NCI-H226 (cell line): ENCODE data around the gene NME4.
"Not testable (repeated sequence)": the region's sequence is repeated elsewhere in the genome, so short reads cannot be mapped to it uniquely, and the experiment has no call there.

Experiments
- DNase-seq: peaks from one replicate; pipeline ENCODE4 v3.0.0-alpha.2; 2015

The NME4 gene

GRCh38 chr16:399340-400019 lies 2.5 kb downstream of the NME4 start:
- no peak for DNase-seq

DNA sequence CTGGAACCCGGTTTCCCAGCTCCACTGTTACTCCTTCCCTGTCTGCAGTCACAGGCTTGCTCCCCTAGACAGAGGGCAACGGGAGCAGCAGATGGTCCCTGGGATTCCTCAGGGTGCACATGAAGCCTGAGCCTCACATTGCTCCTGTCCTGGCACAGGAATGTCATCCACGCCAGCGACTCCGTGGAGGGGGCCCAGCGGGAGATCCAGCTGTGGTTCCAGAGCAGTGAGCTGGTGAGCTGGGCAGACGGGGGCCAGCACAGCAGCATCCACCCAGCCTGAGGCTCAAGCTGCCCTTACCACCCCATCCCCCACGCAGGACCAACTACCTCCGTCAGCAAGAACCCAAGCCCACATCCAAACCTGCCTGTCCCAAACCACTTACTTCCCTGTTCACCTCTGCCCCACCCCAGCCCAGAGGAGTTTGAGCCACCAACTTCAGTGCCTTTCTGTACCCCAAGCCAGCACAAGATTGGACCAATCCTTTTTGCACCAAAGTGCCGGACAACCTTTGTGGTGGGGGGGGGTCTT lies 3.1 kb downstream of the NME4 start:
- no peak for DNase-seq

DNA sequence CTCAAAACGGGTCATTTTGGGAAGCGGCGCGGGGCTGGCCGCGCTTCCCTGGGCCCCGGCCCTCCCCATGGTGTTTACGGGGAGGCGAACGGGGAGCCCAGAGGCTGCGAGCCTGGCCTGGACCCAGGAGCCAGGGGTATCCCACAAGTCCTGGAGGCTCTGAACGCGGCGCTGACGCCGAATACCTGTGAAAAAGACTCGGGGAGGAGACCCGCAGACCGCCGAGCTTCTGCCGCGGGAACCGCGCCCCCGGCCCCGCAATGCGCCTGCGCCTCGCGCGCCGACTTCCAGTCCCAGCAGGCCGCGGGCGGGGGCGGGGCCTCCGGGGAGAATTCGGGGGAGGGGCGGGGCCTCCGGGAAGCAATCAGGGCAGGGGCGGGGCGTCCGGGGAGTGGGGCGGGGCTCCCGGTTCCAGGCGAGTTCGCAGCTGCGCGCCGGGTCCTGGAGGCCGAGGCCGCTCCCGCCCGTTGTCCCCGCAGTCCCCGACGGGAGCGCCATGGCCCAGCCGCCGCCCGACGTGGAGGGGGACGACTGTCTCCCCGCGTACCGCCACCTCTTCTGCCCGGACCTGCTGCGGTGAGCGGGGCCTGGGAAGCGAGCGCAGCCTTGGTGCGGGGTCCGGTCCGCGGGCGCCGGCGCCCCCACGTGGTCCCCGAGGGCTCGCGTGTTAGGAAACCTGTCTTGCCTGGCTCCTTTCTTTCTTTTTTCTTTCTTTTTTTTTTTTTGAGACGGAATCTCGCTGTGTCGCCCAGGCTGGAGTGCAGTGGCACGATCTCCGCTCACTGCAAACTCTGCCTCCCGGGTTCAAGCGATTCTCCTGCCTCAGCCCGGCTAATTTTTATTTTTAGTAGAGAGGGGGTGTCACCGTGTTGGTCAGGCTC lies 4.7 kb downstream of the NME4 start, which contains the start of gene DECR2:
TSS of gene DECR2 (plus strand) at position 418 of the 881 bp plus-strand sequence. CDS start at position 497, 79 bp downstream.
- peak; percentile 66 for DNase-seq

DNA sequence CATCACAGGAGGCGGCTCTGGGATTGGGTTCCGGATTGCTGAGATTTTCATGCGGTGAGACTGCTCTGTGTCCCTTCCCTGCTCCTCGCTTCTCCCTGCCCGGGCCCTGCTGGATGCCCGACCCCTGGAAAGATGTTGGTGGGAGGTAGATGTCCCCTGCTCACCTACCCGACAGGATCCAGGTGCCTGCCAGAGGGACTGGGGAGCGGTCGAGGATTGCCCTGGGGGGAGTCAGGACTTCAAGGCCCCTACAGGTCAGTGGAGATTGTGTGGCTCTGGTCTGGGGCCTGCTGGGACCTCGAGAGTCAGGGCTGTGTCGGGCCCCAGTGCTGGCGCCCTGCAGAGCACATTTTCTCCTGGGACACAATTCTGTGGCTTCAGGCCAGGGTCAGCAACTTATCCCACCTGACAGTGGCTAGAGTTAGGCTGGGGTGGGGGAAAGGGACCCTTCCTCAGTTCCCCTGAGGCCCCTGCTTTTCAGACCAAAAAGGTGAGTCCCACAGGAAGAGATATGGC lies 8.0 kb downstream of the NME4 start:
- DNase-seq = no peak

DNA sequence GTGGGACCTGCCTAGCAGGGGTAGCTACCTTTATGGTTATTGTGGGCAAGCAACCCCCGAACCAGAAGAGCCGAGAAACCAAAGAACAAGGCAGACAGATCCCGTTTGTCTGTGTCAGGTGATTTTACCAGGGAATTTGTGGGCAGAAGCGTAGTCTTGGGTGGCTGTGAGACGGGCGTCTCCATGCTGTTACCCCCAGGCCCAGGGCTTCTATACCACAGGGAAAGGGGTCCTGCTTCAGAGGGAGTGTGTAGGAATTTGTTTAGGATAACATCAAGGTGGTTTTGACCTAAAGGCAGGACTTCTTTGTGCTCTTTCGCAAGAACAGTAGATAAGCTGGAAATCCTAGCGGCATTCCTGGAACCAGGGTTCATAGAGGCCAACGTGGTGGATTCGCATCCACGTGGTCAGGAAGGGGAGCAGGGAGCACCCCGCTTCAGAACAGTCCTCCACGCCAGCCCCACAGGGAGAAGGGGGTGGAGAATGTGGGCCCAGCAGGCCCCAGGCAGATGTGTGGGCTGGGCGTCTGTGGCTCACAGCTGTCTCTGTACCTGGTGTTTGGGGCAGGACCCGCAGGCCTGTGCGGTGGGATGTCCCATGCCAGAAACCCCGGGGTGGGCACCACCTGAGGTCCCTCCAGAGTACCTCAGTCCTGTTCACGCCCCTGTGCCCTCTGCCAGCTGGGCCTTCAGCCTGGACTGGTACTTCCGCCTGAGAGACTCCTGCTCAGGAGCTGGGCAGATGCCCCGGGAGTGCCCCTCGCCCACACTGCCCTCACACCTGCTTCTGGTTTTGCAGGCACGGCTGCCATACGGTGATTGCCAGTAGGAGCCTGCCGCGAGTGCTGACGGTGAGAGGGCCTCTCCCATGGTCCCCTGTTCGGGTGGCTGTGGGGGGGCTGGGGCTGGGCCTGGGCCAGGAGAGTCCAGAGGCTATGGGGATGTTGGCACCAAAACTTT lies 8.8 kb downstream of the NME4 start:
- peak; percentile 84 for DNase-seq

DNA sequence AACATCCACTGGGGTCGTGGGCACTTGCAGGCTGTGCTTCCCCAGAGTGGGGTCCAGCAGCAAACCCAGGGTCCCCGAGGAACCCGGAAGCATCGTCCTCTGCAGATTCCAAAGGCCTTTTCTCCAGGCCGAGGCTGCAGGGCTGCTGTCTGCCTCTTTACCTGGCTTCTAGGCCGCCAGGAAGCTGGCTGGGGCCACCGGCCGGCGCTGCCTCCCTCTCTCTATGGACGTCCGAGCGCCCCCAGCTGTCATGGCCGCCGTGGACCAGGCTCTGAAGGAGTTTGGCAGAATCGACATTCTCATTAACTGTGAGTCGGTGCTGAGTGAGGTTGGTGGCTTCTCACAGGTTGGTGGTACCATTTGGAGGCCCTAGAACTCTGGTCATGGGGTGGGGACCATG lies 10.3 kb downstream of the NME4 start:
- DNase-seq = no peak

- no peak for DNase-seq
Observed at GRCh38 chr16:410516-411178, 13.6 kb downstream of the NME4 start.

GRCh38 chr16:411576-412265 lies 14.7 kb downstream of the NME4 start:
- DNase-seq = no peak

DNA sequence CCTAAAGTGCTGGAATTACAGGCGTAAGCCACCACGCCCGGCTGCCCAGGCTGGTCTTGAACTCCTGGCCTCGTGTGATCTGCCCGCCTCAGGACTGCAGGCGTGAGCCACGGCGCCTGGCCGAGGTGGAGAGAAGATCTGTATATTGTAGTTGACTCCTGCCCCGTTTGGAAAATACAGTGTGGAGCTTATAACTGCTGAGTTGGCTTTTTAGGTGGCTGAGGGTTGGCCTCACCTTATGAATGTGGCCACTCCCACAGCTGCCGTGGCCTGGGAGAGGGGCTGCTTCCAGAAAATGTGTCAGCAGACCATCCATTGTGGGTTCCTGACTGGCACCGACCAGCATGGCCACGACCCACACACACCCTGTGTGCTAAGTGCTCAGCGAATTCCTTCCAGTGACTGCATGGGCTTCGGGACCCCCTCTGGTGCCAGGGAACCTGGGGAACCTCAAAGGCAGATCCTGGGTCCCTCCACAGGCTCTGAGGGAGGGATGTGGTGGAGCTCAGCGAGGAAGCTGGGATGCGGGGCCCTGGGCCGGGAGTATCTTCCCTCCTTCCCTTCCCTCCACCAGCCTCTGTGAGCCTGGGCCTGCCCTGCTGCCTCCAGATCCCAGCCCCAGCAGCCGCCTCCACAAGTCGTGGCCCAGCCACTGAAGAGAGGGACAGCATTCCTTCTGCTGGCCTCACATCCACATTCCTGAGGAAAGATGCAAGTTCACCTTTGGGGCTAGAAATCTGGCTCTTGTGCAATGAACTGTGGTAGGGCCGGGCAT lies 17.6 kb downstream of the NME4 start:
- peak; percentile 22 for DNase-seq

GRCh38 chr16:415170-415498 lies 18.1 kb downstream of the NME4 start:
- not testable (repeated sequence) for DNase-seq

GRCh38 chr16:422179-422578 lies 25.2 kb downstream of the NME4 start:
- not testable (repeated sequence) for DNase-seq

DNA sequence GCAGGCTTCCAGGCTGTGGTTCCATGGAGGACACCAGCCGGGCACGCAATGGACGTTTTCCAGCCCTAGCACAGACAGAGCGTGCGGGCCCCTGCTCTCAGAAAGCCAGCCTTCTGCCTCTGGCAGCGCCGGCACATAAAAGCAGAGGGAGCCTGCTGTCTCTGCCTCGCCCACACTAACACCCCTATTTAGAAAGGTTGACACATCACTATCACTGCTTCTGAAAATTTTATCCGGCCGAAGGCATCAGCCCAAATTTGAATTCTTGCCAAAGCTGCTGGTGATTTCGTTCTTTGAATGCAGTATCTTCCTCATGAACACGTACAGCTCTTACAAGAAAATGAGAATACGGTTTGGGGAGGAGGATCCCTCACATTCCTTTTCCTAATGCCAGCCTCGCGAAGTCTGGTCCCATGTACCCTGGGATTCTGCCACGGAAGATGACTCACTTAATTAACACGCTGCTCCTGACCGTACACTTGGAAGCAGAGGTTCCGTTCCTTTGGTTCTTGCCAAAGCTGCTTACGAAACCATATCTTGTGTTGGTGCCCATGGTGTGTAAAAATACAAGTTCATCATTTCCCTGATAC lies 27.1 kb downstream of the NME4 start:
- DNase-seq = peak; percentile 100

- peak; percentile 39 for DNase-seq
Observed at GRCh38 chr16:424623-425081, 27.7 kb downstream of the NME4 start.

GRCh38 chr16:425082-425718 lies 28.2 kb downstream of the NME4 start, which contains the start of gene RAB11FIP3:
Gene RAB11FIP3, plus strand, starts transcription at chr16:425649. Its CDS starts 358 bp downstream, at chr16:426007.
- peak; percentile 76 for DNase-seq

GRCh38 chr16:425740-426114 lies 28.7 kb downstream of the NME4 start:
- DNase-seq = no peak

DNA sequence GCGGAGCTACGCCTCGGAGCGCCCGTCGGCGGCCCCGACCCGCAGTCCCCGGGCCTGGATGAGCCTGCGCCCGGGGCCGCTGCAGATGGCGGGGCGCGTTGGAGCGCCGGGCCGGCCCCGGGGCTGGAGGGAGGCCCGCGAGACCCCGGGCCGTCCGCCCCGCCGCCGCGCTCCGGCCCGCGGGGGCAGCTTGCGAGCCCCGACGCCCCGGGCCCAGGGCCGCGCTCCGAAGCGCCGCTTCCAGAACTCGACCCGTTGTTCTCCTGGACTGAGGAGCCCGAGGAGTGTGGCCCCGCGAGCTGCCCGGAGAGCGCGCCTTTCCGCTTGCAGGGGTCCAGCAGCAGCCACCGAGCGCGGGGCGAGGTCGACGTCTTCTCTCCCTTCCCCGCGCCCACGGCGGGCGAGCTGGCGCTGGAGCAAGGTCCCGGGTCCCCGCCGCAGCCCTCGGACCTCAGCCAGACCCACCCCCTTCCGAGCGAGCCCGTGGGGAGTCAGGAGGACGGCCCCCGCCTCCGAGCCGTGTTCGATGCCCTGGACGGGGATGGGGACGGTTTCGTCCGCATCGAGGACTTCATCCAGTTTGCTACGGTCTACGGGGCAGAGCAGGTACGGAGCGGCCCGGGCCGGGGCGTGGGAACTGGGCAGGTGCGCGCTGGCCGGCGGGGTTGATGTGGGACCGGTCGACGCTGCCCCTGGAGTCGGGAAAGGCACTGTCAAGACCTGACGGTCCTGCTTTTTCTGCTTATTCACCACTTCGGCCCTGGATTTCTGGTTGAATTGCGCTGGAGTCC lies 29.3 kb downstream of the NME4 start:
- DNase-seq = no peak

GRCh38 chr16:426906-427249 lies 29.9 kb downstream of the NME4 start:
- DNase-seq = no peak

DNA sequence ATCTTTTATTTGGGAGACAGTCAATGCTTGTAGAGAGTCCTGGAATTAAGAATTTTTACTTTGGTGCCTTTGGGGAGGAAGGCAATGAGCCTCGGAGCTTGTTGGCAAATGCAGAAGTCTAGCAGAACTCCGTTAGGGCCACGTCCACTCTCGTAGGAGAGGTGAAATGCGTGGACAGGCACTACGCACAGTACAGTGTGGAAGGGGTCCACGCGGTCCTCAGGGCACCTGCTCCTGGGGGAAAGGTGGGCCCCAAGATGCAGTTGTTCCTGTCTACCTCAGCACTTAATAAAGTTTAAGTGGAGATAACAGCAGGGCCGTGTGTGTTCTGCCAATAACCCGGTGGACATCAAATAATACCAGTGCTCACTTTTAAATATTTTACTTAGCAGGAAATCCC lies 30.3 kb downstream of the NME4 start:
- DNase-seq = no peak

DNA sequence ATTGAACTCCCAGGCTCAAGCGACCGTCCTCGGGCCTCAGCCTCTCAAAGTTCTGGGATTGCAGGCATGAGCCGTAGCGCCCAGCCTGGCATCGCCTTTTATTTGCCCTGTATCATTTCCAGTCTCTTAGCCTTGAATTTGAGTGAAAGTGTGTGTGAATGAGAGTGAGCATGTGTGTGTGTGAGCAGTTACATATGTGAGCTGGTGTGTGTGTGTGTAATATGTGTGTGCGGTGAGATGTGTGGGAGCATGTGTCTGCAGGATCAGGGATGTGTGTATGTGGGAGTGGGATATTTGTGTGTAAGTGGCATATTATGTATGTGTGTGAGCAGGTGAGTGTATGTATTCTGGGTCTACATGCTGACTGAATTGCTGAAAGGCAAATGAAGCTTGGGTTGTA lies 33.9 kb downstream of the NME4 start:
- no peak for DNase-seq
